ENCODE data around the gene PLCL2.

Gene PLCL2

GRCh38 chr3:17090280-17090983 lies 205.7 kb downstream of the PLCL2 start:
- H3K79me2 ChIP-seq (ENCODE audit: insufficient read depth, low read length), result no peaks in the 10 kb centered on the region

GRCh38 chr3:17091910-17092582 lies 207.3 kb downstream of the PLCL2 start:
- H3K9me3 ChIP-seq (ENCODE audit: insufficient read depth, low read length, severe bottlenecking), result no peaks in the 10 kb centered on the region
- peaks cover 19% of the 10 kb centered on the region for H3K4me1 ChIP-seq (ENCODE audit: insufficient read depth, low read length)
- no peak overlapping the region for H3K4me2 ChIP-seq (ENCODE audit: insufficient read depth, low read length)
- no peaks in the 10 kb centered on the region for H3K79me2 ChIP-seq (ENCODE audit: insufficient read depth, low read length)
- DNase-seq (no peak), ATAC-seq (ENCODE audit: insufficient read depth, low read depth) (no peak)
- H2AFZ ChIP-seq (ENCODE audit: low read depth, low read length), result no peak overlapping the region
- H3K9ac ChIP-seq (ENCODE audit: low read depth, low read length), result no peak overlapping the region
- no peak for TF ChIP-seq CTCF (IDR thresholded peaks at IDR 0.05; ENCODE audit: borderline replicate concordance, extremely low read depth, low read length, poor library complexity, severe bottlenecking)
- TF ChIP-seq EZH2 (IDR thresholded peaks at IDR 0.05; ENCODE audit: borderline replicate concordance, low read depth, low read length, severe bottlenecking), result no peak
- no peaks in the 10 kb centered on the region for H4K20me1 ChIP-seq (ENCODE audit: insufficient read depth, low read length)
- no peak overlapping the region for H3K27ac ChIP-seq (ENCODE audit: low read length)
- no peaks in the 10 kb centered on the region for H3K27me3 ChIP-seq (ENCODE audit: insufficient read depth, low read length, poor library complexity)
- 0 out of 2 replicates have a peak, but pooled peaks cover 3% of the 10 kb centered on the region for H3K36me3 ChIP-seq (ENCODE audit: insufficient read depth, low read length)
- H3K4me3 ChIP-seq (ENCODE audit: low read depth in 1 of 2, low read length in 2 of 2), result no peak overlapping the region

More at GRCh38 chr3:17090280-17090983, 205.7 kb downstream of the PLCL2 start:
- Histone ChIP-seq H3K27ac (ENCODE audit: low read length) (no peak overlapping the region), H3K36me3 (ENCODE audit: insufficient read depth, low read length) (0 out of 2 replicates have a peak, but pooled peaks cover 3% of the 10 kb centered on the region), H3K9ac (ENCODE audit: low read depth, low read length) (no peak overlapping the region), H3K27me3 (ENCODE audit: insufficient read depth, low read length, poor library complexity) (no peaks in the 10 kb centered on the region), H2AFZ (ENCODE audit: low read depth, low read length) (no peak overlapping the region), H3K4me3 (ENCODE audit: low read depth in 1 of 2, low read length in 2 of 2) (no peak overlapping the region), H3K4me2 (ENCODE audit: insufficient read depth, low read length) (no peak overlapping the region), H4K20me1 (ENCODE audit: insufficient read depth, low read length) (no peaks in the 10 kb centered on the region), H3K4me1 (ENCODE audit: insufficient read depth, low read length) (peaks cover 21% of the 10 kb centered on the region), H3K9me3 (ENCODE audit: insufficient read depth, low read length, severe bottlenecking) (no peaks in the 10 kb centered on the region)
- DNase-seq (no peak), ATAC-seq (ENCODE audit: insufficient read depth, low read depth) (no peak)
- TF ChIP-seq CTCF (IDR thresholded peaks at IDR 0.05; ENCODE audit: borderline replicate concordance, extremely low read depth, low read length, poor library complexity, severe bottlenecking), result no peak
- no peak for TF ChIP-seq EZH2 (IDR thresholded peaks at IDR 0.05; ENCODE audit: borderline replicate concordance, low read depth, low read length, severe bottlenecking)

- H3K27ac ChIP-seq (ENCODE audit: low read length), result no peak overlapping the region
- no peaks in the 10 kb centered on the region for H4K20me1 ChIP-seq (ENCODE audit: insufficient read depth, low read length)
- TF ChIP-seq CTCF (IDR thresholded peaks at IDR 0.05; ENCODE audit: borderline replicate concordance, extremely low read depth, low read length, poor library complexity, severe bottlenecking) (no peak), EZH2 (IDR thresholded peaks at IDR 0.05; ENCODE audit: borderline replicate concordance, low read depth, low read length, severe bottlenecking) (no peak)
- no peak overlapping the region for H3K4me3 ChIP-seq (ENCODE audit: low read depth in 1 of 2, low read length in 2 of 2)
- H3K79me2 ChIP-seq (ENCODE audit: insufficient read depth, low read length), result no peaks in the 10 kb centered on the region
- no peak for ATAC-seq (ENCODE audit: insufficient read depth, low read depth)
- peaks cover 14% of the 10 kb centered on the region for H3K4me1 ChIP-seq (ENCODE audit: insufficient read depth, low read length)
- DNase-seq, result no peak
- H3K4me2 ChIP-seq (ENCODE audit: insufficient read depth, low read length), result no peak overlapping the region
- H3K9me3 ChIP-seq (ENCODE audit: insufficient read depth, low read length, severe bottlenecking), result no peaks in the 10 kb centered on the region
- no peak overlapping the region for H2AFZ ChIP-seq (ENCODE audit: low read depth, low read length)
- H3K27me3 ChIP-seq (ENCODE audit: insufficient read depth, low read length, poor library complexity), result no peaks in the 10 kb centered on the region
- H3K9ac ChIP-seq (ENCODE audit: low read depth, low read length), result no peak overlapping the region
- H3K36me3 ChIP-seq (ENCODE audit: insufficient read depth, low read length), result 0 out of 2 replicates have a peak, but pooled peaks cover 3% of the 10 kb centered on the region
Measured at GRCh38 chr3:17092583-17092933, 207.8 kb downstream of the PLCL2 start.

Data from DND-41 (cell line).